Measurements from ENCODE around the gene CFTR. TPM values are rescaled to one million over a fixed set of nuclear protein-coding genes. Genes with fewer than 3 reads are reported as not detected.
"Not testable (repeated sequence)": the region's sequence is repeated elsewhere in the genome, so short reads cannot be mapped to it uniquely, and the experiment has no call there.

CFTR gene
- polyA plus RNA-seq (ENCODE audit: insufficient read length in 3 of 3), result 1 to 10 TPM; 3.0 to 4.1 (median 3.1) TPM

DNA sequence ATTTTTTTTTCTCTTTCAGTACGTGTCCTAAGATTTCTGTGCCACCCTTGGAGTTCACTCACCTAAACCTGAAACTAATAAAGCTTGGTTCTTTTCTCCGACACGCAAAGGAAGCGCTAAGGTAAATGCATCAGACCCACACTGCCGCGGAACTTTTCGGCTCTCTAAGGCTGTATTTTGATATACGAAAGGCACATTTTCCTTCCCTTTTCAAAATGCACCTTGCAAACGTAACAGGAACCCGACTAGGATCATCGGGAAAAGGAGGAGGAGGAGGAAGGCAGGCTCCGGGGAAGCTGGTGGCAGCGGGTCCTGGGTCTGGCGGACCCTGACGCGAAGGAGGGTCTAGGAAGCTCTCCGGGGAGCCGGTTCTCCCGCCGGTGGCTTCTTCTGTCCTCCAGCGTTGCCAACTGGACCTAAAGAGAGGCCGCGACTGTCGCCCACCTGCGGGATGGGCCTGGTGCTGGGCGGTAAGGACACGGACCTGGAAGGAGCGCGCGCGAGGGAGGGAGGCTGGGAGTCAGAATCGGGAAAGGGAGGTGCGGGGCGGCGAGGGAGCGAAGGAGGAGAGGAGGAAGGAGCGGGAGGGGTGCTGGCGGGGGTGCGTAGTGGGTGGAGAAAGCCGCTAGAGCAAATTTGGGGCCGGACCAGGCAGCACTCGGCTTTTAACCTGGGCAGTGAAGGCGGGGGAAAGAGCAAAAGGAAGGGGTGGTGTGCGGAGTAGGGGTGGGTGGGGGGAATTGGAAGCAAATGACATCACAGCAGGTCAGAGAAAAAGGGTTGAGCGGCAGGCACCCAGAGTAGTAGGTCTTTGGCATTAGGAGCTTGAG lies at the start of gene CFTR:
Gene CFTR (plus strand): TSS at position 801 of the 830 bp plus-strand sequence. CDS start 70 bp downstream, outside the sequence.
- no peak for DNase-seq (ENCODE audit: low read depth in 3 of 3, low spot score in 2 of 3)

DNA sequence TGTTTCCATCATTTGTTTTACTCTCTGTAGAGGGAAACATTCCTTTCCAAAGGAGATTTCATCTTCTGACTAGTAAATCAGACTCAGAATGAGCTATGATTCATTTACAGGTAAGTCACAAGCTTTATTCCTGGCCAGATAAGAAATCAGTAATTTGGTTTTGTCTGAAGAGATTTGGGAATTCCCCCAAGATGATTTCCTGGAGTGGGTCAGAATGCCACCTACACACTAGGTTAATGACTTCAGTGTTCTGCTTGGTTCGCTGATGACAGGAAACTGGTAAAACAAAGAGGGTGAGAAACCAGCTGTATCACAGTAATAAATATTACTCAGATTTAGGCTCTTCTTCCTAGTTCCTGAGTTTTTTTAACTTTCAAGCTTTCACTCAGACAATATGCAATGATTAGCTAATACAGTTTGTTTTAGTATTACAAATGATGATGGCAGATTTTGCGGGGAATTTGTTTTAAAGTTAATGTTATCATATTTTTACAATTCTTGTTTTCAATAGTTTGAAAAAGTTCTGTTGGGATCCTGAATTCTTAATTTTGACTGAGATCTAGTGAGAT lies 44.3 kb upstream of the CFTR start:
- DNase-seq (ENCODE audit: low read depth in 3 of 3, low spot score in 2 of 3), result no peak

DNA sequence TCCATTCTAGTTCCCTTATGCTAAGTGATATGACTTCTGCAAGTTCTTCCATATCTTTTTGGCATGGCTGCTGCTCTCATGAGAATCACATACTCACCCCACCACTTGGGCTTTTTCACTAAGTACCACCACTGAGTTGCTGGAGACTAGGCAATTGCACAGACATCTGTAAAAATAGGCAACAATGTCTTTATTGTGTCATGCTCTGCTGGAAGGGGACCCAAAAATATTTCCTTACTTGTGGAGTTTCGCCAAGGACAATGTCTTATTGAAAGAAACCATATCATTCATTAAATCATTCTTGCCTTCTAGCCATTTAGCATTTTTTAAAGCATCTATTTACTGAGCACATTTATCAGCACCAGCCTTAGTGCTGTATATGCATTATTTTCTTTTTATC lies 35.2 kb upstream of the CFTR start:
- DNase-seq (ENCODE audit: low read depth in 3 of 3, low spot score in 2 of 3), result no peak

DNA sequence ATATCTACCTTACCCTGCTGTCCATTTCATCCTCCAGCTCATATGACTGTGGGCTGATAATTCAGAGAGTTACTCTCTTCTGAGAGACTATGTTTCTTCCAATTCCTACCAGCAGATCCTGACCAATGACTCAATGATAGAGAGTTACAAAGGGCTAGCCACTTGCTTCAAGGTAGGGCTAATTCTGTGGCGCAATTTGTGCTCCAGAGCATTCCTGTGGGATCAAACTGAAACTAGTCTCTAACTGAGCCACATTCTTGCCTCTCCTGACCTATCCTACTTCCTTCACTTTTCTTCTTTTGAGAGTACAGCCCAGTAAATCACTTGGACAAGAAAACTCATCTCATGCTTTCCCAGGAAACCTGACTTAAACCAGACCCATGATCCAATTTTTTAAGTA lies 34.6 kb upstream of the CFTR start:
- no peak for DNase-seq (ENCODE audit: low read depth in 3 of 3, low spot score in 2 of 3)

DNA sequence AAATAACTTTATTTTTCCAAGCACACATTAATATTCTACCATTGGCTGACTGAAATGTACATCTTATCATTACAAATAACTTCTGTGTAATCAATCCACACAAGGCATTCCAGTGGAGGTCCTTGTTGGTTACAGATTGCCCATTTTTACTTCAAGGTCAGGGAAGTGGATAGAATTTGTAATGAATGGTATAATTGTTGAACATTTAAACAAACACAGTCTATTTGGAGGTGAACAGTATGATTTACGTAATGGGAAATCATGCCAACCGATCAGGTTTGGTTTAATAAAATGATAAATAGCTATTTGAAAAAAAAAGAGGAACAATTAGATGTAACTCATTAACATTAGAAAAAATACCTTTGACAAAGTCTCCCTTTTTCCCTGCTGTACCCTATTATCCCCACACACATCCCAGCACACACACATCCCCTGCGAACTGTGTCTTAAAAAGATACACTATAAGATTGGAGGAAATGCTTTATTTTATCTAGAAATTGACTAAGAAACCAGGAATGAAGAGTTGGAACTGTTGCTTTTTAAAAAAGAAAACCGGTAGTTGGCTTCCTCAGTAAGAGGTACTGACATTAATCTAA lies 33.5 kb upstream of the CFTR start:
- DNase-seq (ENCODE audit: low read depth in 3 of 3, low spot score in 2 of 3), result no peak

DNA sequence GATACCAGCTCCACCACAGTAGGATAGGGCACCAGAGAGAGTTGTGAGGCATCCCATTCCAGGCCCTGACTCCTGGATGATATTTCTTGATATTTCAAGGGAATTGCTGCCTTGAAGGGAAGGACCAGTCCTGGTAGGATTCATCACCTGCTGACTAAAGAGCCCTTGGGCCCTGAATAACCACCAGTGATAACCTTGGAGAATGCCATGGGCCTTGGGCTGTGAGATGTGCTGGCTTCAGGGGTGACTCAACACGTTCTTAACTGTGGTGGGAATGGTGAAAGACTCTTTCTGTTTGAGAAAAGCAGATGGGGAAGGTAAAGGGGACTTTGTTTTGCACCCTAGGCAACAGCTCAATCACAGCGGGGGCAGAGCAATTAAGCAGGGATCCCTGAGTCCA lies 31.2 kb upstream of the CFTR start:
- no peak for DNase-seq (ENCODE audit: low read depth in 3 of 3, low spot score in 2 of 3)

DNA sequence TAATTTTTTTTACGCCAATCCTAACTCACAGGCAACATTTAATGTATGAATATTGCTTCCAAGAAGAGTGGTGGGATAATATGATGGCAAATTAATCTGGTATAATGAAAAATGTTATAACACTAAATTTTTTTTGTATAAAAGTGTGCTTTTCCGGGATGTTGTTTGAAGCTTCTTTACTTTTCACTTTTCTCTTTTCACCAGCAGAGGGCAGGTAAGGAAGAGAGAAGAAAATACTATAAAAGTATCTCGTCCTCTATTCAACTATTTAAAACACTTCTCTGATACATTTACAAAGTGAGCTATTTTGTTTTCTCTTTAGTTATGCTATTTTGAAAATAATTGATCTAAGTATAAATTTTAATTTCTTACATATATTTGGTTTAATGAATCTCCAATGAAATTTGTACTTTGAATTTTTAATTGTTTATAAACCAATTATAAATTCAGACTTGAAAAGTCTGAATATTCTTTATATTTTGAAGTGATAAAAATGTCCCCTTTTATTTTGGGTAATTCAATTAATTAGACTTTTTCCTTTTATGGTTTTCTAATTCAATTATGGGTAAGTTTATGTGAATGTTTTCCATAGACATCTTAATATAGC lies 20.7 kb upstream of the CFTR start:
- peak in 1 of 3 donors; percentile 23 for DNase-seq (ENCODE audit: low read depth in 3 of 3, low spot score in 2 of 3)

DNA sequence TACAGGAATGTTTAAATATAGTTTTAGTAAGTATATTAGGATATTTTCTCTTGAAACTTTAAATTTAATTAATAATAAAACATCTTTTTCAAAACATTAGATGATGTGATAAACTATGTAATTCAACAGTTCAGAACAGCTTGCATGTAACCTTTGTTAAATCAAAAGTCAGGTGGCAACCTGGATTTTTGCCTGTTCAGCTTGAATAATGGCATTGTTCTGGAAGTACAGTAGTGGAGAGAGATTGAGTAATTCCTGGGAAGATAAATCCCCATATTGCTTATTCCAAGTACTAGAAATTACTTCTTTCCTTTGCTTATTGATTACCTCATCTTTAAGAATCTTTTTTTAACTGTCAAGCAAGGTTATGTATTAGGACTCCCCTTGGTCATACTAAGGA lies 20.1 kb upstream of the CFTR start:
- DNase-seq (ENCODE audit: low read depth in 3 of 3, low spot score in 2 of 3), result no peak

DNA sequence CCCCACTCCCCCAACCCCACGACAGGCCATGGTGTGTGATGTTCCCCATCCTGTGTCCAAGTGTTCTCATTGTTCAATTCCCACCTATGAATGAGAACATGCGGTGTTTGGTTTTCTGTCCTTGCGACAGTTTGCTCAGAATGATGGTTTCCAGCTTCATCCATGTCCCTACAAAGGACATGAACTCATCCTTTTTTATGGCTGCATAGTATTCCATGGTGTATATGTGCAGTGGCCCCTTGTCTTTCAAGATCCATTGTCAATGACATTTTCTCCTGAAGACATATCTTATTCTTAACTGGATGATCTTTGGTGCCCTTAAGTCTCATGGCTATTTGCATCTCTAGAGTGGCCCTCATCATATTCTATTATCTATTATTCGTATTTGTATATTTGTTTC lies 19.0 kb upstream of the CFTR start:
- not testable (repeated sequence) for DNase-seq (ENCODE audit: low read depth in 3 of 3, low spot score in 2 of 3)

DNA sequence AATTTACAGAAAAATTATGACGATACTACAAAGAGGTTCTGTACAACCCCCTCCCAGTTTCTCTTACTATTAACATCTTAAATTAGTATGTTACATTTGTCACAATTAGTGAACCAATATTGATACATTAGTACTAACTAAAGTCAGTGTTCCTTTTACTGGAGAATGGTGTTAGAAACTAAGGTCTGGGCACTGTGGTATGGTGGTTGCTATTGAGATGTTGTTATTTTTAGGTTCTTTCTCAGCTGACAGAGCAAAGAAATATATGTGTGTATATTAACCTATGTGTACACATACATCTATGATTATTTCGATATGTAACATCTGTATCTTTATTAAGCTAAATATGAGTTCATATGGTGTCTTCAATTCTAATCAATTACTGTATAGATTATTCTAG lies 11.7 kb upstream of the CFTR start:
- DNase-seq (ENCODE audit: low read depth in 3 of 3, low spot score in 2 of 3), result no peak

DNA sequence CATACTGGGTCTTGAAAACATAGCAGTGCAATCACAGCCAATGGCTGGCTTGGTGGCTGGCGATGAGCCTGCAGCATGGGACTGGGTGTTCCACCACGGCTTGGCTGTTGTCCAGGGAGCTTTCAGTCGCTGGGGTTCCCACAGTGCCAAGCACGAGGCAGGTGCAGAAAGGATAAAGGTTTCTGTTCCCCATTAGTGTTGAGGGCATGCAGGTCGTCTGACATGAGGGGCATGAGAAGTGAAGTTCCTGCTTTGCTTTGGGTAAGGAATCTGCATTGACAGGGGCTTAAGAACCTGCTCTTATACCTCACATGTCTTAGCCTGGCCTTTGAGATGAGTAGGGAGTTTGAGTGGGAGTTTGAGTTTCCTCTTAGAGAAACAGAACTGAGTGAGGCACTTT lies 9.0 kb upstream of the CFTR start:
- DNase-seq (ENCODE audit: low read depth in 3 of 3, low spot score in 2 of 3), result no peak

DNA sequence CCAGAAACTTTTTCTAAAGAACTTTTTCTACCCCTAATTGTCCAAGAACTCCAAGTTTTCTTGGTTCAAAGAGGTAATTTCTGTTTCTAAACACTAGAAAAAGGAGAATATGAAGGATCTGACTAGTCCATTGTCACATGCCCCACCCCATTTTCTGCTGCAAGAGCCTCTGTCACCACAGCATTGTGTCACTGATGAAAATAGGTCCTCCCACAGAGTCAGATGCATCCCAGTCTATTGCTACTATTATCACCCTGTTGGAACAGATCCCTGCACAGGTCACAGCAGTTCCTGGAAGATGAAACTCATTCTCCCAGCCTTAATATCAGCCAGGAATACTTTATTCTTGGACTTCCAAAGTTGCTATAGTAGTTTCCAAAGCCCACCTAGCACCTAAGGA lies 7.5 kb upstream of the CFTR start:
- DNase-seq (ENCODE audit: low read depth in 3 of 3, low spot score in 2 of 3), result no peak

DNA sequence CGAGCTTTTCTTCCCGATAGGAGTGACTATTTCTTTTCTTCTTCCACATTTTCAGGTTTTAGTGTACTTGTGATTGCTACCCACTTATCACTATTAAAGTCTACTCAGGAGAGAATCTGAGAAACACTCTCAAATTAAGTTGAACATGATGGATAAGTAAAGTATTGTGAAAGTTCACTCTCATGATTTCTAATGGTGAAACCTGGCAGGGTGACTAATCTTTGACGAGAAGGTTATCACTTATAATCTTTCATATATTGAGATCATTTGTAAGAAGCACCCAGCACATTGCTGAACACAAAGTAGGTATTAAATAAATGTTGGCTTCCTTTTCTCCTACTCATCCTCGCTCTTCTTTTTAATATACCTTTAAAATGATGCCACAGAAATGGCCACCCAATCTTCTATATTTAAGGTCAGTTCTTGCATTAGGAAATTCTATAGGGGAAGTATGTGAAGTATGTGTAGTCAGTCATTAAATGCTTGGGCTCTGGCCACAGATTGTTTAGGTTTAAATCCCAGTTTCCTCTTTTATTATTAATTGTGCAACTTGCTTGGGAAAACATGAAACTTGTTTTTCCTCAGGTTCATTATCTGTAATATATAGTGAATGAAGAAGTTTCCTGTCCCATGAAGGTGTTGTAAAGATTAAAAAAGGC lies 3.1 kb upstream of the CFTR start:
- no peak for DNase-seq (ENCODE audit: low read depth in 3 of 3, low spot score in 2 of 3)

DNA sequence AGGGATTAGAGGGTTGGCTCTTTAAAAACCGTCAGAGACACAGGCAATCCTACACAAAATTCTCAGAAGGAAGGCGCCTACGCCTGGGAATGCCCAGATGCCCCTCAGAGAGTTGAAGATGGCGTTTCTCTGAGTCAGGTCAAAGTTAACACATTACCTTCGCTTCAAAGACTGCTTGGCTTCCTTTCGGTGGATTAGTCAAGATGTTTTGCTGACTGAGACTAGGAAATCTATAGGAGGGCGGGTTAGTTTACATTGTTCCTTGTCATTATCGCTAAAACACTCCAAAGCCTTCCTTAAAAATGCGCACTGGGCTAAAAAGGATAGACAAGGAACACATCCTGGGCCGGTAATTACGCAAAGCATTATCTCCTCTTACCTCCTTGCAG lies 995 bp upstream of the CFTR start:
- no peak for DNase-seq (ENCODE audit: low read depth in 3 of 3, low spot score in 2 of 3)

DNA sequence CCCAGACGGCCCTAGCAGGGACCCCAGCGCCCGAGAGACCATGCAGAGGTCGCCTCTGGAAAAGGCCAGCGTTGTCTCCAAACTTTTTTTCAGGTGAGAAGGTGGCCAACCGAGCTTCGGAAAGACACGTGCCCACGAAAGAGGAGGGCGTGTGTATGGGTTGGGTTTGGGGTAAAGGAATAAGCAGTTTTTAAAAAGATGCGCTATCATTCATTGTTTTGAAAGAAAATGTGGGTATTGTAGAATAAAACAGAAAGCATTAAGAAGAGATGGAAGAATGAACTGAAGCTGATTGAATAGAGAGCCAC lies 184 bp downstream of the CFTR start:
- DNase-seq (ENCODE audit: low read depth in 3 of 3, low spot score in 2 of 3), result no peak

DNA sequence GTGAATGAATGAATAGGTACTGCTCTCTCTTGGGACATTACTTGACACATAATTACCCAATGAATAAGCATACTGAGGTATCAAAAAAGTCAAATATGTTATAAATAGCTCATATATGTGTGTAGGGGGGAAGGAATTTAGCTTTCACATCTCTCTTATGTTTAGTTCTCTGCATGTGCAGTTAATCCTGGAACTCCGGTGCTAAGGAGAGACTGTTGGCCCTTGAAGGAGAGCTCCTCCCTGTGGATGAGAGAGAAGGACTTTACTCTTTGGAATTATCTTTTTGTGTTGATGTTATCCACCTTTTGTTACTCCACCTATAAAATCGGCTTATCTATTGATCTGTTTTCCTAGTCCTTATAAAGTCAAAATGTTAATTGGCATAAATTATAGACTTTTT lies 1.2 kb downstream of the CFTR start:
- no peak for DNase-seq (ENCODE audit: low read depth in 3 of 3, low spot score in 2 of 3)

DNA sequence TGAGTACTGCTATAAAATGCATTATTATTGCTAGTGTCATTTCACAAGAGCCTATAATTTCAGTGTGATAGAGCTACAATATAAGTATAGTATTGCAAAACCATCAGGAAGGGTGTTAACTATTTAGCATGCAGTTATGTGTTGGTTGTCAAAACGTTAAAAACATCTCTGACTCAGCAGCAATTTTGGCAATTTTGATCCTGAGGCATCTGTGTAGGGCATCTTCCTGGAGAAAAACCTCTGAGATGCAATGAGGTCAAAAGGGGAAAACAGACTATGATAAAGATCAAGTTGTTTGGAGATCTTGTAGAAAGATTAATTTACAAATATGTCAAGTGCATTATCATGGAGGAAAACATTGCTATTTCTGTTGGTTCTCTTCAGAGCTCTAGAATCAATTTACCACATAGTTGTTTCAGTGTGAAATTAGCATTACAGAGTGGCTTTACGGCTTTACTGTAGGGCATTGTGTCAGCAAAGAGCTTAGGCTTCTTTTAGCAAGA lies 5.3 kb downstream of the CFTR start:
- no peak for DNase-seq (ENCODE audit: low read depth in 3 of 3, low spot score in 2 of 3)

DNA sequence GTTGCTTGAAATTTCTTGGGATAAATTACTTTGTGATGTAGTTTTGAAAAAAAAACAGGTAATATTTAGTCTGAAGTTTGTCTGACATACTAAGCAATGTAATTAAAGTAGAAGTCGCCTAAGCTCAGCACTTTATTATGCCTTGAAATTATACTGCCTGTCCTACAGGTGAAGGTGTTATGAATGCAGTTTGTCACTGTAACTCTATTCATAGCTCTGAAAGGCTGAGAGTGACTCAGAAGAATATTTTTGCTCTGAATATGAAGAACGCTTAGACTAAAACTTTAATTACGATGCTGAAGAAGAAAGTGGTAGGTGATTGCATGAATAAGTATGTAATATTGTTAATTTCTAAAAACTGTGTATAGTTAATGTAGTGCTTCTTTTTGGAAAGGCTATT lies 9.2 kb downstream of the CFTR start:
- no peak for DNase-seq (ENCODE audit: low read depth in 3 of 3, low spot score in 2 of 3)

DNA sequence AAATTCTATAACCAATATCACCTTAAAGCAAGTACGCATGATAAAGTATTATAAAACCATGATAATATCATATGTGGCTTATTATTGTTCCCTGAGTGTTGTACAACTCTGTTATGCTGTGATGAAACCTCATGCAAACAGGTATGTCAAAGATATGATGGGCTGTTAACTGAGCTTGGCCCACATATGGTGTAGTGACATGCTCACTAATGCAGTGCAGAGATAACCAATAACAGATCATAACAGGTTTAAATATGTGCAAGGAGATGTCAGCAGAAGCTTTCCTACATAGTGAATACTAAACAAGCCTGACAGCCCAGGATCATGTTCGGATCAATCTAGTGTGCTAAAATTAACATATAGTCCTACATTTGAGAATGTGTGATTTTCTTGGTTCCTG lies 9.6 kb downstream of the CFTR start:
- DNase-seq (ENCODE audit: low read depth in 3 of 3, low spot score in 2 of 3), result no peak

DNA sequence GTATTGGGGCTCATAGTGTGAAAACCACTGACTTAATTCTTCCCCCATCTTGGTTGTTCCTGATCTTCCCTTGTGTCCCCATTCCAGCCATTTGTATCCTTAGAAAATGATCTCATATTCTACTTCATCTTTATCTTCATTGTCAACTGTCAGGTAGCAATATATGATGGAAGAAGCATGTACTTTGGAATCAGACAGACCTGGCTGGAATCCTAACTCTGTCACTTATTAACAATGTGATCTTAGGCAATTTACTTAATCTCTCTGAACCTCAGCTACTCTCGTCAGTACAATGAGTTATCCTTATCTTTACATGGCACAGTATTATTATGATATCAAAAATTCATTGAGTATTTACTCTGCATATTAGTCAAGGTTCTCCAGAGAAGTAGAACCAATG lies 10.1 kb downstream of the CFTR start:
- no peak for DNase-seq (ENCODE audit: low read depth in 3 of 3, low spot score in 2 of 3)

DNA sequence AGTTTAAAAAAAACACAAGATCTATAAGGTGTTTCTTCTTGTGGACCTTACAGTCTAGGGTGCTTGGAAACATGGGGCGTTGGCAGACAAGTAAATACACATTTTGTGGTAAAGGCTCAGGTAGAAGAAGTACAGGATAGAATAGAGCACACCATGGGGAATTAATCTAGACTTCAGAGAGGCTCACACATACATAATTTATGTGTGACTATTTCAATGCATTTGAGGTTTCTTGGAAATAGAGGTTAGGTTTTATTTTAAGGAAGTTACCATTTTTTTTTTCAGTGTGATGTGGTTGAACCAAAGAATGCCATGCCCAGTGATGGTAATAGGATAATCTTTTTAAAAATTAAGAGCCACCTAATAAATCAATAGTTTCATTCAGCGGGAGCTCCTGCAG lies 12.8 kb downstream of the CFTR start:
- no peak for DNase-seq (ENCODE audit: low read depth in 3 of 3, low spot score in 2 of 3)

All from right renal cortex interstitium (tissue), 3 donors.